HepG2 (cell line): ENCODE results near the gene STX8. TPM values are rescaled to one million over a fixed set of nuclear protein-coding genes. Genes with fewer than 3 reads are reported as not detected.

Experiments
- ATAC-seq: fragments of 200-7000 bp; cut with Tn5 transposase; 3 replicates; pipeline ENCODE4 v1.9.1; 2020; ENCODE audit warnings: mild to moderate bottlenecking, moderate library complexity
- BruUV-seq: library from RNA; stranded (reverse); fragments of 400-500 nt; replicated peaks from 2 replicates; lab custom pipeline; 2021; lab: Mats Ljungman, UMichigan
- CTCF ChIA-PET: fragments of 300-600 bp; formaldehyde crosslinking; extraction: SDS; loops from one replicate; lab custom pipeline; 2021; ENCODE audit warnings: low total read pairs, inconsistent platforms, low intra/inter-chr PET ratio; lab: Yijun Ruan, JAX
- POLR2A ChIA-PET: fragments of 350-600 bp; sonication (Branson Sonifier 250); formaldehyde crosslinking; loops from one replicate; lab custom pipeline; 2020; ENCODE audit warnings: antibody characterized with exemption, inconsistent platforms; lab: Yijun Ruan, JAX
- DNase-seq: peaks from one replicate; pipeline ENCODE4 v3.0.0-alpha.2; 2015; ENCODE audit warnings: low spot score
- FAIRE-seq: peaks from 3 replicates; lab custom pipeline; 2011; peaks lifted over from hg19 to GRCh38; lab: Jason Lieb, UNC
- H2AFZ ChIP-seq: one replicate; pipeline ENCODE4 v1.6.1; 2011; ENCODE audit warnings: low read length, inconsistent platforms
- H3K27ac ChIP-seq: fragments of 300-600 bp; 3 replicates; pipeline ENCODE4 v1.8.0; 2011; ENCODE audit warnings: mixed run types, mild to moderate bottlenecking, mixed read lengths, low read length, inconsistent platforms; ENCODE audit not compliant: insufficient read depth; ENCODE audit errors: extremely low read length
- H3K27me3 ChIP-seq, 2 experiments: fragments of 200-600 bp in 1 of 2; 2 replicates in 1 of 2; 3 replicates in 1 of 2; pipeline versions ENCODE4 v1.6.0 to v1.8.0; 2011; ENCODE audit warnings: low read length in 2 of 2, mild to moderate bottlenecking in 2 of 2, moderate library complexity in 2 of 2, inconsistent platforms in 1 of 2; ENCODE audit not compliant: insufficient read depth in 2 of 2, control insufficient read depth in 1 of 2
- H3K36me3 ChIP-seq, 2 experiments: fragments of 200-600 bp in 1 of 2; replicated peaks in 1 of 2; 2 replicates in 1 of 2; 3 replicates in 1 of 2; pipeline versions ENCODE4 v1.5.1 to v1.8.0; 2011; ENCODE audit warnings: low read length in 2 of 2, inconsistent platforms in 1 of 2; ENCODE audit not compliant: insufficient read depth in 2 of 2, control insufficient read depth in 1 of 2
- H3K4me1 ChIP-seq: 2 replicates; pipeline ENCODE4 v1.5.1; 2012; ENCODE audit warnings: low read length, inconsistent platforms; ENCODE audit not compliant: insufficient read depth
- H3K4me2 ChIP-seq: 2 replicates; pipeline ENCODE4 v1.6.0; 2011; ENCODE audit warnings: low read depth, low read length, inconsistent platforms
- H3K4me3 ChIP-seq, 3 experiments: fragments of 200-600 bp in 1 of 3; sonication (generic), shearing (Covaris generic) in 1 of 3; replicated peaks in 1 of 3; 2 replicates each; pipeline ENCODE4 v1.5.1; 2011 to 2016; ENCODE audit warnings: low read length in 3 of 3, inconsistent platforms in 2 of 3, low read depth in 2 of 3, mild to moderate bottlenecking in 2 of 3, control low read depth in 1 of 3, mixed read lengths in 1 of 3; ENCODE audit not compliant: insufficient read depth in 1 of 3
- H3K79me2 ChIP-seq: one replicate; pipeline ENCODE4 v1.6.1; 2011; ENCODE audit warnings: low read length, inconsistent platforms; ENCODE audit not compliant: insufficient read depth
- H3K9ac ChIP-seq: 2 replicates; pipeline ENCODE4 v1.6.0; 2011; ENCODE audit warnings: mild to moderate bottlenecking, low read depth, low read length, inconsistent platforms; ENCODE audit not compliant: insufficient read depth
- H3K9me3 ChIP-seq: 2 replicates; pipeline ENCODE4 v1.5.1; 2012; ENCODE audit warnings: mild to moderate bottlenecking, low read length
- H4K20me1 ChIP-seq: 2 replicates; pipeline ENCODE4 v1.6.0; 2011; ENCODE audit warnings: inconsistent platforms, mild to moderate bottlenecking, low read length, moderate library complexity; ENCODE audit not compliant: insufficient read depth
- FOSL2 ChIP-seq: sonication (generic); formaldehyde crosslinking; IDR thresholded peaks from 2 replicates; pipeline ENCODE4 v1.4.0; 2020; ENCODE audit warnings: missing genetic modification reagents
- GATAD2A ChIP-seq: IDR thresholded peaks from 2 replicates; pipeline ENCODE4 v1.6.1; 2016
- ZNF576 ChIP-seq: sonication (generic); formaldehyde crosslinking; IDR thresholded peaks from 2 replicates; pipeline ENCODE4 v1.4.0; 2020; ENCODE audit warnings: mild to moderate bottlenecking, missing genetic modification reagents
- ZNF629 ChIP-seq: sonication (generic); formaldehyde crosslinking; conservative IDR thresholded peaks from 2 replicates; pipeline ENCODE4 v1.5.0; 2020; ENCODE audit warnings: missing genetic modification reagents
- WGBS: methylation state at CpG from one replicate; pipeline ENCODE4 v1.1.6; 2017; ENCODE audit warnings: low lambda C conversion rate; 5-methylcytosine and 5-hydroxymethylcytosine counted together
- in situ Hi-C: cut with HindIII; loops from 2 replicates; pipeline ENCODE4 v1.10.0; 2017; ENCODE audit warnings: low pct_unique_long_range_greater_than_20kb; ENCODE audit not compliant: extremely low pct_ligation_motif_present
- intact Hi-C: fragments of 100-400 bp; cut with micrococcal nuclease; formaldehyde crosslinking; loops from one replicate; pipeline ENCODE4 v1.10.0; 2022; ENCODE audit not compliant: unreplicated experiment
- polyA plus RNA-seq, 8 experiments: library from polyadenylated mRNA; depleted of rRNA in 3 of 8; stranded (reverse) in 7 of 8; unstranded in 1 of 8; fragments of >200 nt; fragmentation: Illumina TruSeq in 4 of 8; extraction: Trizol in 4 of 8; gene quantifications; 2 replicates each; pipeline versions ENCODE4 v1.2.1 to v1.2.3, GENCODE V29; 2011 to 2016; ENCODE audit warnings: low read depth in 4 of 8, missing spikeins in 1 of 8, mixed read lengths in 1 of 8; ENCODE audit not compliant: insufficient read depth in 1 of 8
- total RNA-seq, 5 experiments: library from RNA; depleted of rRNA; stranded (reverse); fragments of >200 nt; fragmentation: Illumina TruSeq; extraction: Trizol; gene quantifications; 2 replicates each; pipeline ENCODE4 v1.2.3, GENCODE V29; 2016; ENCODE audit warnings: low read depth in 1 of 5
- TF ChIP-seq, protein P1 (sequence below): IDR thresholded peaks from 2 replicates; pipeline ENCODE4 v1.6.1; 2016

Gene STX8
- total and polyA plus RNA-seq, 2 of the 13 experiments (the other 11 are each of a cell fraction or from before 2014, with no cell fraction given): 36.4 to 53.6 TPM

DNA sequence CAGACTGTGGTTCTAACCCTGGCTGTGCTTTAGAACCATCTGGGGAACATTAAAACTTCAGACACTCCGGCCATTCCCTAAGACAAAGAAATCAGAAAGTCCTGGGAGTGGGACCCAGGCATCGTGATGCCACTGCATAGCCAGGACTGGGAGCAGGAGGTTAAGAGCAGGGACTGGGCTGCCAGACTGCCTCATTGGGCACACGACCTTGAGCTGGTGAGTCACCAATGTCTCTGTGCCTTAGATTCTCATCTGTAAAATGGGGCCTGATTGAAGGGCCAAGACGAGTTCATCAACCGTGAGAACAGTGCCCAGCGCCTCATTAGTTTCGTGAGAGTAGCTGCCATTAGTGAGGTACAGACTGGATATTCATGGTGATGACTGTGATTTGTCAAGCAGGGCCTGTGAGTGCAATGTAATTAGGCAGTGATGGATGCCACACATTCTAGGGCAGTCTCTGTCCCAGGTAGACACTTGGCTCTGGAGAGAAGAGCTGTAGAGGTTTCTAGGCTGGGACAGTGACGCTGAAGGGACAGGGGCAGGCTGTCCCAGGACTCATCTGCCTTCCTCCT lies 357.5 kb downstream of the STX8 start:
- Histone ChIP-seq H3K9me3 (peaks cover 19% of the 10 kb centered on the region), H3K4me1 (no peaks in the 10 kb centered on the region; the same call in 1 of the 2 replicates), H3K9ac (no peak overlapping the region), H3K4me3 (no peak overlapping the region), H3K4me2 (no peak overlapping the region), H3K79me2 (no peaks in the 10 kb centered on the region), H3K27ac (no peak overlapping the region), H3K27me3 (peaks cover 1 to 24% of the 10 kb centered on the region in 2 experiments; a peak in 2 of 5 replicates), H4K20me1 (no peaks in the 10 kb centered on the region), H2AFZ (no peak overlapping the region), H3K36me3 (no peaks in the 10 kb centered on the region)
- ATAC-seq (no peak), FAIRE-seq (no peak), DNase-seq (no peak)
- in situ Hi-C loops: no loop called here
- TF ChIP-seq GATAD2A (no peak), ZNF576 (no peak), FOSL2 (CRISPR knock-in tag) (peak; percentile 57), ZNF629 (CRISPR knock-in tag) (0 out of 2 replicates have a peak, but pooled peaks have one; percentile 44)
- TF ChIP-seq, protein P1, sequence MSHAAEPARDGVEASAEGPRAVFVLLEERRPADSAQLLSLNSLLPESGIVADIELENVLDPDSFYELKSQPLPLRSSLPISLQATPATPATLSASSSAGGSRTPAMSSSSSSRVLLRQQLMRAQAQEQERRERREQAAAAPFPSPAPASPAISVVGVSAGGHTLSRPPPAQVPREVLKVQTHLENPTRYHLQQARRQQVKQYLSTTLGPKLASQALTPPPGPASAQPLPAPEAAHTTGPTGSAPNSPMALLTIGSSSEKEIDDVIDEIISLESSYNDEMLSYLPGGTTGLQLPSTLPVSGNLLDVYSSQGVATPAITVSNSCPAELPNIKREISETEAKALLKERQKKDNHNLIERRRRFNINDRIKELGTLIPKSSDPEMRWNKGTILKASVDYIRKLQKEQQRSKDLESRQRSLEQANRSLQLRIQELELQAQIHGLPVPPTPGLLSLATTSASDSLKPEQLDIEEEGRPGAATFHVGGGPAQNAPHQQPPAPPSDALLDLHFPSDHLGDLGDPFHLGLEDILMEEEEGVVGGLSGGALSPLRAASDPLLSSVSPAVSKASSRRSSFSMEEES (CRISPR knock-in tag): no peak
- 38% methylated on average over 7 of the region's 8 CpGs for WGBS
- no TSS peak for BruUV-seq
- POLR2A ChIA-PET: no interaction called here
- CTCF ChIA-PET: no interaction called here
- intact Hi-C loops: no loop called here
